A204.1 (cell line): ENCODE data around the gene AFG1L.
"Not testable (repeated sequence)": the region's sequence is repeated elsewhere in the genome, so short reads cannot be mapped to it uniquely, and the experiment has no call there.

Experiments
- FAIRE-seq: peaks from 2 replicates; lab custom pipeline; 2012; peaks lifted over from hg19 to GRCh38; lab: Jason Lieb, UNC

AFG1L gene

DNA sequence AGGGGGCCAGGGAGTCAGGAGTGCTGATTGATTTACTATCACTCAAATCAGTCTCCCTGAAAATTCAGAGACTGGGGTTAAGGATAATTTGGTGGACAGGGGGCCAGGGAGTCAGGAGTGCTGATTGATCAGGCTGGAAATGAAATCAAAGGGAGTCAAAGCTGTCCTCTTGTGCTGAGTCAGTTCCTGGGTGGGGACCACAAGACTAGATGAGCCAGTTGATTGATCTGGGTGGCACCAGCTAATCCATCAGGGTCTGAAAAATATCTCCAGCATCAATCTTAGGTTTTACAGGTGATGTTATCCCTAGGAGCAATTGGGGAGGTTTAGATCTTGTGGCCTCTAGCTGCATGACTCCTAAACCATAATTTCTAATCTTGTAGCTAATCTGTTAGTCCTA, 6.1 kb upstream of the AFG1L start:
- no peak for FAIRE-seq

- no peak for FAIRE-seq
Observed at GRCh38 chr6:108291091-108291490, 3.8 kb upstream of the AFG1L start.

DNA sequence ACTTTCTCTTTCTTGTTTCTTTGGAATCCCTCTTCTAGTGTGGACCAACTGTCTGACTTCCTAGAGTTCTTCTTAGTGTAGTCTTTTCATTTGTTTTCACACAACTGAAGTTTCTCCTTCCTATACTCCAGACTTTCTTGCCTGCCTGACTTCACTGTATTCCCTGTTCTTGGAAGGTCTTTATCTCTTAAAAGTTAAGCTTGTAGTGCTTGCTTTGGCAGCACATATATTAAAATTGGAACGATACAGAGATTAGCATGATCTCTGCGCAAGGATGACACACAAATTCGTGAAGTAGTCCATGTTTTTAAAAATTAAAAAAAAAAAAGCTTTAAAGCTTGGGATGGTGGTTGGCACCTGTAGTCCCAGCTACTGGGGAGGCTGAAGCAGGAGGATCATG, 2.3 kb upstream of the AFG1L start:
- not testable (repeated sequence) for FAIRE-seq

DNA sequence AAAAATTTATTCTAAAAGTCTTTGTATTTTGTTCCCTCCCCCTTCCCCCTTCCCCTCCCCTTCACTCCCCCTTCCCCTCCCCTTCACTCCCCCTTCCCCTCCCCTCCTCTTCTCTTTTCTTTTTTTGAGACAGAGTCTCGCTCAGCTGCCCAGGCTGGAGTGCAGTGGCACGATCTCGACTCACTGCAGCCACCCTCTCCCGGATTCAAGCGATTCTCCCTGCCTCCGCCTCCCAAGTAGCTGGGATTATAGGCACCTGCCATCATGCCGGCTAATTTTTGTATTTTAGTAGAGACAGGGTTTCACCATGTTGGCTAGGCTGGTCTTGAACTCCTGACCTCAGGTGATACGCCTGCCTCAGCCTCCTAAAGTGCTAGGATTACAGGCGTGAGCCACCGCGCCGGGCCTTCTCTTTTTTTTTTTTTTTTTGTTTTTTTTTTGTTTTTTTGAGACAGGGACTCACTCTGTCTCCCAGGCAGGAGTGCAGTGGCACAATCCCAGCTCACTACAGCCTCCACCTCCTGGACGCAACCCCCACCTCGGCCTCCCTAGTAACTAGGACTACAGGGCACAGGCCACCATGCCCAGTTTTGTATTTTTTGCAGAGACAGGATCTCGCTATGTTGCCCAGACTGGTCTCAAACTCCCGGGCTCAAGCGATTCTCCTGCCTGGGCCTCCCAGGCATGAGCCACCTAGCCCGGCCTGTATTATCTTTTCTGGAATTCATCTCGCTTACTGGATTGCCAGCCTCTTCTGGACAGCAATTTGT, 1.1 kb upstream of the AFG1L start:
- FAIRE-seq = no peak

- FAIRE-seq = no peak
Observed at GRCh38 chr6:108294297-108294726, 542 bp upstream of the AFG1L start.

GRCh38 chr6:108295676-108296075, 822 bp downstream of the AFG1L start:
- FAIRE-seq = no peak

DNA sequence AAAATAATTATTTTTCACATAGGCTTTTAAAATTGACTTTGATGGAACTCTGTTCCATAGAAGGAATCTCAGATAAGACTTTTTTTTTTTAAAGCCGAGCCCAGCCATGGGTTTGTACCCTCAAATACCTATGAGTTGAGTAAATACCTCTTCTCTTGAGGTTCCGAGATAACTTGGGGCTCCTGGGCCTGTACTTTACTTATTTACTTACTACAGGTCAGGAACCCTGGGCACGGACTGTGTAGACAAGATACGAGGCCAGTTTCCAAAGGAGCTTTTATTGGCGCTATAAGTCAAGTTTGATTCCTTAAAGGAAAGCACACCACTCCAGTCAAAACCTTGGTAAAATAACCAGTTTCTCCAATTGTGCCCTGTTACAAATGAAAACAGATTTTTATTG, 7.5 kb downstream of the AFG1L start:
- no peak for FAIRE-seq

DNA sequence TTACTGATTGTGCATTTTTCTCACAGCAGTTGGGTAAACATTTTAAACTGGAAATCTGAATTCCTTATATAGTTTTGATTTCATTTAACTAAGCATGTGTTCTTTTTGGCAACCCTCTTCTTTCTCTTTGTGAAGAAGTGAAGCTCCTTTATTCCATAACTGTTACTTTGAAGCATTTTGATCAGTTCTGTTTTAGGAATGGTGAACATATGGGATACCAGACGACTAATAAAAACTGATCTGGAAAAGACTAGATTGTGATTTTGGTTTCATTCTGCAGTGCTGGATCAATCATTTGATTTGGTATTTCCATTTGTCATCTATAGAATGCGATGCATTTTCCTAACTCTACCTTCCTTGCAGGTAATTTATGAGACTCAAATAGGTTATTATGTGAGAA, 9.8 kb downstream of the AFG1L start:
- no peak for FAIRE-seq

- not testable (repeated sequence) for FAIRE-seq
Observed at GRCh38 chr6:108308641-108309040, 13.8 kb downstream of the AFG1L start.

GRCh38 chr6:108309844-108310243, 15.0 kb downstream of the AFG1L start:
- no peak for FAIRE-seq

- no peak for FAIRE-seq
Observed at GRCh38 chr6:108312605-108313004, 17.8 kb downstream of the AFG1L start.

DNA sequence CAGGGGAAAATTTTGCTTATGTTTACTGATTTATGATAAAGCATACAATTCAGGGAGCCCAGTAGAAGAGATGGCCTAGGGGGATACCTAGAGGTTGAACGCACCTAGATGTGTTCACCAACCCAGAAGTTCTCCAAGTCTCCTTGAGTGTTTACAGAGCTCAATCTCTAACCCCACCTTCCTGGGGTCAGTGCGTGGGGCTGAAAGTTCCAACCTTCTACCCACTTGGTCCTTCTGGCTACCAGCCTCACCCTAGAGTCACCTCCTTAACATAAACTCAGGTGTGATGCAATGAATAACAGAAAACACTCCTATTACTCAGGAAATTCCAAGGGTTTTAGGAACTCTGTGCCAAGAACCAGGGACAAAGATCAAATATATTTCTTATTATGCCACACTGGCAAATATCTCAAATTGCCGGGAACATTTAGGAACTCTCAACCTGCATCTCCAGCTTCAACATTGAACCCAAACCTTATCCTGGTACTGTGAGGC, 26.4 kb downstream of the AFG1L start:
- FAIRE-seq = no peak

GRCh38 chr6:108322728-108323127, 27.9 kb downstream of the AFG1L start:
- no peak for FAIRE-seq

GRCh38 chr6:108323710-108324466, 29.0 kb downstream of the AFG1L start:
- FAIRE-seq = no peak

DNA sequence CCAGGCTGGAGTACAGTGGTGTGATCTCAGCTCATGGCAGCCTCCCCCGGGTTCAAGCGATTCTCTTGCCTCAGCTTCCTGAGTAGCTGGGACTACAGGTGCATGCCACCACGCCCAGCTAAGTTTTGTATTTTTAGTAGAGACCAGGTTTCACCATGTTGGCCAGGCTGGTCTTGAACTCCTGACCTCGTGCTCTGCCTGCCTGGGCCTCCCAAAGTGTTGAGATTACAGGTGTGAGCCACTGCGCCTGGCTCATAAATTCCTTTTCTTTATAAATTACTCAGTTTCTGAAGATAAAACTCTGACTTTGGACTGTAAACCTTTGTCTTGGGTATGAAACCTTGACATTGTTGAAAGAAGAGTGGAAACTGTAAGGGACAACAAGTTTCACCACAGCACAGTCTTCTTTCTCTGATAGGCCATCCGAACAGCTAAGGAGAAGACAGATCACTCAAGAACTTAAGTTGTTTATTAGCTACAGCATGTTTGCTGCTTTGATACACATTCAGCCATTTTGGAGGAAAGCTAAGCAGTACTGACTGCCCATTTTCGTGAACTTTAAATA, 35.4 kb downstream of the AFG1L start:
- not testable (repeated sequence) for FAIRE-seq

GRCh38 chr6:108330806-108331205, 36.0 kb downstream of the AFG1L start:
- no peak for FAIRE-seq

DNA sequence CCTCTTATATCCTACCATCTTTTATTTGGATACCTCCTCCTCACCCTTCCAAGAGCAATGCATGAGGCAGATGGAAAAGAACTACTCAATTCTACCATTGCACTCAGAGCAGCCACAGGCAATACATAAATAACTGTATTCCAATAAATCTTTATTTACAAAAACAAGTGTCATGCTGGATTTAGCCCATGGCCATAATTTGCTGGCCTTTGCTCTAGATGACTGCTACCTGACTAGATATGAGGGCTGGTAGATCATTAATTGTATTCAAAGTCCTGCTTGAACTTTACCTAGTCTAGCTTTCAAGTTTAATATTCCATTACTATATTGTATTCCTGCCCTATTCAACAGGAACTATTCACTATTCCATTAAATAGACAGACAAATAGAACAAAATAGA, 37.1 kb downstream of the AFG1L start:
- FAIRE-seq = no peak

- FAIRE-seq = no peak
Observed at GRCh38 chr6:108336971-108337370, 42.1 kb downstream of the AFG1L start.

GRCh38 chr6:108337721-108338120, 42.9 kb downstream of the AFG1L start:
- FAIRE-seq = no peak

- FAIRE-seq = no peak
Observed at GRCh38 chr6:108341372-108341771, 46.5 kb downstream of the AFG1L start.

- FAIRE-seq = no peak
Observed at GRCh38 chr6:108343894-108344293, 49.0 kb downstream of the AFG1L start.

GRCh38 chr6:108348655-108349349, 53.9 kb downstream of the AFG1L start:
- FAIRE-seq = no peak

DNA sequence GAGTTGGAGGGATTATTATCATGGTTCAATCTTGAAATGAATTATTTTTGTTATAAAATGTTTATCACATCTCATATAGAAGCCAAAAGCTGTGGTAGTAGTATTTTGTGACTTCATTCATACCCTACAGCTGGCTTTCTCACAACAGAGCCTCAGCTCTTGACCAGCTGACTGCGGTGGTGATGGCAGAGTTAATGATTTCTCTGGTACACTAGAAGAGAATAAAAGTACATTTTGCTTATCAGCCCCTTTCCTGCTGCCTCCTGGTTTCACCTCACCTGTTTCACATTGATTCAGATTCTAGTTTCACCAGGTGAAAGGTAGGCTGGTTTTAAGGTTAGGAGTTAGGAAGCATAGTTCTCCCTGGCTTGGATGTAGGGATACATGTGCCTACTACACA, 55.7 kb downstream of the AFG1L start:
- no peak for FAIRE-seq
